ENCODE data around the gene USP8. TPM values are rescaled to one million over a fixed set of nuclear protein-coding genes. Genes with fewer than 3 reads are reported as not detected.

USP8 gene
- polyA plus RNA-seq, 1 donor from 2014 or later, result 60.9 TPM

DNA sequence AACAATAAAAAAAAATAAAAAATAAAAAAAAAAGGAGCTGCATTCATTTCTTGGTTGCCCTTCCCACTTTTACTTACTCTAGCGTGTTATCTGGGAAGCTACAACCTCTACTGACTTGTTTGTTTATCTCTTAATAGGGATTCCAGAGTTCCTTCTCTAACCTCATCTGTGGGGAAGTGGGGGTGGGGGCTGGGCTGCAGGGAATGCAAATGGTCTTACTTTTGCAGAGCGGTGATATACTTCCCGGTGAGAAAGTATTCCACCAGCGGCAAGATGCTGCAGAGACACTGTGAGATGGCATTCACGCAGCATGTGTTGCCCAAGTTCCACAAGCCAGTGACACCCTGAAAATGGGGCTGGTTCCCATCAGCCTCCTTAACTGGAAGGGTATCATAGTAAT, 120.2 kb downstream of the USP8 start:
- no peak overlapping the region for H3K4me3 Mint-ChIP-seq
- H3K27ac Mint-ChIP-seq, result no peak overlapping the region
- no peaks in the 10 kb centered on the region for H3K36me3 Mint-ChIP-seq
- H3K9me3 Mint-ChIP-seq, result peaks cover 0 to 2% (median 0%) of the 10 kb centered on the region in 3 donors
- H3K27me3 Mint-ChIP-seq, result peaks cover 3% of the 10 kb centered on the region
- H3K4me1 Mint-ChIP-seq, result no peaks in the 10 kb centered on the region

DNA sequence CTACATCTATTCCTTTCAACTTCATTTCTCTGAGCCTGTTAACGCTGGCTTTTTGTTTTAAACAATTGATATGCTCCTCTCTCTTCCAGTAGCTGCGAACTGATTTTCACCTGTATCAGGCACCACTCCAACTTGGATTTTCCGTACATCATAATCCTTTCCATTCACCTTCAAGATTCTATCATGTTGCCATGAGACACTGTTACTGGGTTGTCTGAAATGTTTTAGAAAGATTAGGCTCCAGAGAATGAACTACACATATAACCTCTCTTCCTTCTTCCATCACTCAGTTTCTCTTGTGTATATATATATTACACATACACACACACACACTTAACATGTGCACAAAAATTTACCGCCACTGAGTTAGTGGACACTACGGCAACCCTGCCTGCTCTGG, 122.4 kb downstream of the USP8 start, which contains the start of gene USP50:
USP50 (minus strand) TSS at position 101 of the 400 bp plus-strand sequence. CDS start 141 bp downstream, outside the sequence.
- no peak within 1 kb of the TSS for H3K27ac Mint-ChIP-seq
- peaks cover 3% of the 10 kb centered on the region for H3K27me3 Mint-ChIP-seq
- H3K4me3 Mint-ChIP-seq, result no peak within 1 kb of the TSS
- no peaks in the 10 kb centered on the region for H3K36me3 Mint-ChIP-seq
- H3K9me3 Mint-ChIP-seq, result peaks cover 0 to 5% (median 0%) of the 10 kb centered on the region in 3 donors
- no peaks in the 10 kb centered on the region for H3K4me1 Mint-ChIP-seq

DNA sequence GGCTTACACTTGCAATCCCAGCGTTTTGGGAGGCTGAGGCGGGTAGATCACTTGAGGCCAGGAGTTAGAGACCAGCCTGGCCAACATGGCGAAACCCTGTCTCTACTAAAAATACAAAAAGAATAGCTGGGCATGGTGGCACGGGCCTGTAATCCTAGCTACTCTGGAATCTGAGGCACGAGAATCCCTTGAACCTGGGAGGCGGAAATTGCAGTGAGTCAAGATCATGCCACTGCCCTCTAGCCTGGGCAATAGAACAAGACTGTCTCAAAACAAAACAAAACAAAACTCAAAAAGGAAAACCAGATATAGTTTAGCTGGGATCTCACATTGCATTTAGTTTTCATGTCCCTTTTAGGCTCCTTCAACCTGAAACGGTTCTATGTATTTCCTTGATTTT, 125.1 kb downstream of the USP8 start:
- Mint-ChIP-seq H3K4me3 (no peak overlapping the region), H3K36me3 (no peaks in the 10 kb centered on the region), H3K9me3 (peaks cover 0 to 6% (median 0%) of the 10 kb centered on the region in 3 donors), H3K27me3 (no peaks in the 10 kb centered on the region), H3K27ac (no peak overlapping the region), H3K4me1 (peaks cover 0 to 2% (median 1%) of the 10 kb centered on the region in 3 donors)

DNA sequence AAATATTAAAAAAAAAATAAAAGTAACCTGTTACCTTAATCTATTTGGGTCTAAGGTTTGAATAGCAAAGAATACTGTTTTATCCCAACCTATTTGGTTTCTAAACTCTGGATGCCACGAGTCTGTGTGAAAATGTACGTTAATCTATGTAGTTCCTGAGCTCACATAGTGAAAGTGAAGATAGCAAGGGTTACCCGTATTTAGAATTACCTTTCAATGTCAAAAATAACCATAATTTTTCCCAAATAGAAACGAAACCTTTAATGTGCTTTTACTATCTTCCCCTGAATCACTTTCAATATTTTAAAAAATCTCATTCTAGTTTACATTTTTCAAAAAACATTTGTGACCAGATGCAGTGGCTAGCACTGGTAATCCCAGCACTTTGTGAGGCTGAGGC, 128.0 kb downstream of the USP8 start:
- Mint-ChIP-seq H3K4me3 (no peak overlapping the region), H3K27me3 (no peaks in the 10 kb centered on the region), H3K27ac (no peak overlapping the region), H3K36me3 (peaks cover 5% of the 10 kb centered on the region), H3K9me3 (peaks cover 0 to 6% (median 0%) of the 10 kb centered on the region in 3 donors), H3K4me1 (peaks cover 0 to 2% (median 1%) of the 10 kb centered on the region in 3 donors)

DNA sequence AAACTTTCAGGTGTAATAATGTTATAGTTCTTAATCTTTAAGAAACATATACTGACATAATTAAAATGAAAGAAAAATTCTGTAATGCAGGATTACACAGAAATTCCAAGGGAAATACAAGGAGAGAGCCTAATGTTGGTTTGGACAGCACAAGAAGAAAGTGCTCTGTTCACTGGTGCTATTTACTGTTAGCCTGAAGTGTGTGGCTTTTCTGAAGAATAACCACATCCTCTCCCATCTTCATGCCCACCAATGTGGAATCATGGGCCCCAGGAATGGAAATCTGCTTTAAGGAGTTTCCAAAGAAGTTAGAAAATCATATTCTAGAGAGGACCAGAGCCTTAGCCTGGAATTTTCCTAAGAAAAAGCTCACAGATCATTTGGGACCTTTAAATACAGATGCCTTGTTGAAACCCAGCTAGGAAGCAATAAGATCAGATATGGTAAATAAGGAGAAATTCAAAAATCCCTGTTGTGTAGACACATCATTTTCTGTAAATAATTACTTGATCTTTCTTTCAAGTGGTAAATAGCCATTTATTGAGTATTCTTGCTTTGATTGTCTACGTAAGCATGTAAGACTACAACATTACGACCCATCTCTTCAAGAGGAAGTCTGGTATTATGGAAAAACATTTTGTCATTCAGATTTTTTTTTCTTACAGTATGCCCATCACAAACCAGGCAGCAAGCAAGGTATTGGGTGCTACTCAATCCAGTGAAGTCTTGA, 132.6 kb downstream of the USP8 start:
- peaks cover 0 to 1% (median 0%) of the 10 kb centered on the region in 3 donors for H3K9me3 Mint-ChIP-seq
- peaks cover 5% of the 10 kb centered on the region for H3K36me3 Mint-ChIP-seq
- no peak overlapping the region for H3K4me3 Mint-ChIP-seq
- H3K27ac Mint-ChIP-seq, result no peak overlapping the region
- no peaks in the 10 kb centered on the region for H3K27me3 Mint-ChIP-seq
- peaks cover 0 to 2% (median 1%) of the 10 kb centered on the region in 3 donors for H3K4me1 Mint-ChIP-seq

DNA sequence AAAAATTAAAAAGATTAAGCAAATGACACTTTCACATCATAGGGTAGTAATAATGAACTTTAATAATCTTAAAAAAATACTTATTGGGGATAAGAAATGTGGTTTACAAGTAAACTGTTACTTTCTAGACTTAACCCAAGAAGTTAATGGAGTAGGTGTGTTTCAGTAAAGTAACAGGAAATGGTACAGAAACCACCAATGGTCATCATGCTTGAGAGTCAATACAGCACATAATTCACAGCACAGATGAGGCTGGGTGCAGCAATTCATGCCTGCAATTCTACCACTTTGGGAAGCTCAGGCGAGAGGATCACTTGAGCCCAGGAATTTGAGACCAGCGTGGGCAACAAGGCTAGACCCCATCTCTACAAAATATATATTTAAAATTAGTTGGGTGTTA, 133.8 kb downstream of the USP8 start:
- Mint-ChIP-seq H3K9me3 (no peaks in the 10 kb centered on the region), H3K36me3 (peaks cover 5% of the 10 kb centered on the region), H3K27me3 (no peaks in the 10 kb centered on the region), H3K4me3 (no peak overlapping the region), H3K27ac (peak overlapping the region in 1 of 3 donors; percentile 82), H3K4me1 (no peaks in the 10 kb centered on the region)

DNA sequence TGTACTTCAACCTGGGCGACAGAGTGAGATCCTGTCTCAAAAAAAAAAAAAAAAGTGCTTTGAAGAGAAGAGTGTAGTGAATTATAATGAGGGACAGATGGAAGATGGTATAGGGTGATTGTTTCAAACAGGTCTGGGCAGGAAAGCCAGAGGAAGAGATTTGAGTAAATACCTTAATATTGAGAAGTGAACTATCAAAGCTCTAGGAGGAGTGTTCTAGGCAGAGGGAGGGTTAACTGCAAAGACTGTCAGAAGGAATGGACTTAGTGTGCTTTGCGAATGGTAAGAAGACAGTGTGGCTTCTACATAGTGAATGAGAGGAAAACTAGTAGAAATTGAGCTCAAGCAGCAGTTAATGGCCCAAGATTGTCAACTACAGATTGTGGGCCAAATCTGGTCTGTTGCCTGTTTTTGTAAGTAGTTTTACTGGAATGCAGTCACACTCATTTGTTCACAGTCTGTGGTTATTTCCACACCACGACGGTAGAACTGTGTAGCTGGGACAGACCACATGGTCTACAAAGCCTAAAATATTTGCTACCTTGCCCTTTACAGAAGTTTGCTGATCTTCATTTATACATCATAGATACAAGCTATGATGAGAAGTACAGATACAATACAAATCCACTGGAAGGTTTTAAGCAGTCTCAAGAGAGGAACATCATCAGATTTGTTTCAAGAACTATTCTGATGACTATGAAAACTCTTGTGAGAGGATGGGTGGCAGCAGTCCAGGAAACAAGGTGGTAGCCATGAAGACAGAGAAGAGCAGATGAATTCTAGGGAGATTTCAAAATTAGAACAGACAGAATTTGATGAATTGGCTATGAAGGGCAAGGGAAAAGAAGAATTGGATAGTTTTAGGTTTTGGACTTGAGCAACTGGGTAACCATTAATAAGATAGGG, 138.8 kb downstream of the USP8 start:
- Mint-ChIP-seq H3K4me1 (no peaks in the 10 kb centered on the region), H3K4me3 (no peak overlapping the region), H3K36me3 (peaks cover 2% of the 10 kb centered on the region), H3K27ac (peak overlapping the region in 2 of 3 donors; percentile 80 to 86), H3K9me3 (no peaks in the 10 kb centered on the region), H3K27me3 (no peaks in the 10 kb centered on the region)

DNA sequence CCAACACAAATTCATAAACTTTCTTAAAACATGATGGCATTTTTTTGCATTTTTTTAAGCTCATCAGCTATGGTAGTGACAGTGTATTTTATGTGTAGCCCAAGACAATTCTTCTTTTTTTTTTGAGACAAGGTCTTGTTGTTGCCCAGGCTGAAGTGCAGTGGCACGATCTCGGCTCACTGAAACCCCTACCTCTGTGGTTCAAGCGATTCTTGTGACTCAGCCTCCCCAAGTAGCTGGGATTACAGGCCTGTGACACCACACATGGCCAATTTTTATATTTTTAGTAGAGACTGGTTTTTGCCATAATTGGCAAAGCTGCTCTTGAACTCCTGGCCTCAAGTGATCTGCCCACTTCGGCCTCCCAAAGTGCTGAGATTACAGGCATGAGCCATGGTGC, 139.6 kb downstream of the USP8 start:
- no peaks in the 10 kb centered on the region for H3K4me1 Mint-ChIP-seq
- peaks cover 2% of the 10 kb centered on the region for H3K36me3 Mint-ChIP-seq
- no peak overlapping the region for H3K27ac Mint-ChIP-seq
- no peaks in the 10 kb centered on the region for H3K27me3 Mint-ChIP-seq
- H3K9me3 Mint-ChIP-seq, result no peaks in the 10 kb centered on the region
- H3K4me3 Mint-ChIP-seq, result no peak overlapping the region

Other genes starting within 250 kb of the USP8 start
- gene SLC27A2, start 242.2 kb upstream of the USP8 start, polyA plus RNA-seq, result 0.83 TPM
- gene HDC, start 158.7 kb upstream of the USP8 start, polyA plus RNA-seq, result not detected
- 31.4 TPM for gene GABPB1, start 69.2 kb upstream of the USP8 start, polyA plus RNA-seq
- gene USP50, start 122.3 kb downstream of the USP8 start, polyA plus RNA-seq, result not detected

Data from IgD-negative memory B cell (primary cell).